Endothelial cell (in vitro differentiated cells): Measurements from ENCODE around the gene CARD9. TPM values are rescaled to one million over a fixed set of nuclear protein-coding genes. Genes with fewer than 3 reads are reported as not detected.

Experiments used
- DNase-seq: peaks from one replicate; pipeline ENCODE4 v3.0.0; 2021; ENCODE audit warnings: low spot score
- H3K27ac Mint-ChIP-seq: one replicate; pipeline ENCODE4 v1.8.0; 2021; ENCODE audit warnings: mixed read lengths, inconsistent platforms; ENCODE audit not compliant: unreplicated experiment
- H3K27me3 Mint-ChIP-seq: one replicate; pipeline ENCODE4 v1.8.0; 2021; ENCODE audit warnings: mild to moderate bottlenecking, moderate library complexity, mixed read lengths, inconsistent platforms; ENCODE audit not compliant: unreplicated experiment
- H3K36me3 Mint-ChIP-seq: one replicate; pipeline ENCODE4 v1.8.0; 2021; ENCODE audit warnings: mild to moderate bottlenecking, low read depth, mixed read lengths, inconsistent platforms; ENCODE audit not compliant: unreplicated experiment
- H3K4me1 Mint-ChIP-seq: one replicate; pipeline ENCODE4 v1.8.0; 2021; ENCODE audit warnings: mild to moderate bottlenecking, mixed read lengths, inconsistent platforms; ENCODE audit not compliant: unreplicated experiment
- H3K4me3 Mint-ChIP-seq: one replicate; pipeline ENCODE4 v1.8.0; 2021; ENCODE audit warnings: mild to moderate bottlenecking, mixed read lengths, inconsistent platforms; ENCODE audit not compliant: unreplicated experiment
- H3K9me3 Mint-ChIP-seq: one replicate; pipeline ENCODE4 v1.8.0; 2021; ENCODE audit warnings: mixed read lengths, inconsistent platforms; ENCODE audit not compliant: unreplicated experiment
- total RNA-seq: library from RNA; stranded (reverse); fragmentation: NEBNext Ultra II Directional; extraction: Animal tissue kit (Norgen Biotek cat#: 25700); gene quantifications from one replicate; pipeline ENCODE4 v1.2.1, GENCODE V29; 2021; ENCODE audit not compliant: unreplicated experiment
- TF ChIP-seq, protein P1 (sequence below): fragments of 200-600 bp; sonication (generic); IDR thresholded peaks from one replicate; pipeline ENCODE4 v1.5.0; 2021; ENCODE audit warnings: antibody characterized with exemption; ENCODE audit not compliant: unreplicated experiment

CARD9 gene
- total RNA-seq, 1 donor from 2014 or later, result 0.41 TPM

DNA sequence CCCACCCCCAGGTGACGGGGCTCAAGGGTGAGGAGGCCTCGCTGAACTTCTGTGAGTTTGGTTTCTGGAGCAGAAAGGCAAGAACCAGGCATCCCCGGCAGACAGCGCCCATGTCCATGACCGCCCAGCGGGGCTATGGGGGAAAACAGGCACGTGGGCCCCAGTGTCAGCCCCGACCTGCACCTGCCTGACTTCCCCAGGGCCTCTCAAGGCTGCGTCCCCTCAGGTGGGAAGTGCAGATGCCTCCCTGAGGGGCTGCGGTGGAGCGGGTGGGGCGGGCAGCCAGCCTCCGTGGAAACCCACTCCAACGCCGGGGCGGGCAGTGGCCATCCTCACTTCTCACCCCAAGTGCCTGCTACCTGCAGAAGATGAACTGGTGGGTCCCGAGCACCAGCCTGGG lies 6.9 kb upstream of the CARD9 start:
- DNase-seq, result no peak
- Mint-ChIP-seq H3K9me3 (no peaks in the 10 kb centered on the region), H3K27ac (no peak overlapping the region), H3K27me3 (peaks cover 1% of the 10 kb centered on the region), H3K4me3 (no peak overlapping the region), H3K4me1 (no peaks in the 10 kb centered on the region), H3K36me3 (peaks cover 17% of the 10 kb centered on the region)
- TF ChIP-seq, protein P1, sequence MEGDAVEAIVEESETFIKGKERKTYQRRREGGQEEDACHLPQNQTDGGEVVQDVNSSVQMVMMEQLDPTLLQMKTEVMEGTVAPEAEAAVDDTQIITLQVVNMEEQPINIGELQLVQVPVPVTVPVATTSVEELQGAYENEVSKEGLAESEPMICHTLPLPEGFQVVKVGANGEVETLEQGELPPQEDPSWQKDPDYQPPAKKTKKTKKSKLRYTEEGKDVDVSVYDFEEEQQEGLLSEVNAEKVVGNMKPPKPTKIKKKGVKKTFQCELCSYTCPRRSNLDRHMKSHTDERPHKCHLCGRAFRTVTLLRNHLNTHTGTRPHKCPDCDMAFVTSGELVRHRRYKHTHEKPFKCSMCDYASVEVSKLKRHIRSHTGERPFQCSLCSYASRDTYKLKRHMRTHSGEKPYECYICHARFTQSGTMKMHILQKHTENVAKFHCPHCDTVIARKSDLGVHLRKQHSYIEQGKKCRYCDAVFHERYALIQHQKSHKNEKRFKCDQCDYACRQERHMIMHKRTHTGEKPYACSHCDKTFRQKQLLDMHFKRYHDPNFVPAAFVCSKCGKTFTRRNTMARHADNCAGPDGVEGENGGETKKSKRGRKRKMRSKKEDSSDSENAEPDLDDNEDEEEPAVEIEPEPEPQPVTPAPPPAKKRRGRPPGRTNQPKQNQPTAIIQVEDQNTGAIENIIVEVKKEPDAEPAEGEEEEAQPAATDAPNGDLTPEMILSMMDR, result no peak

DNA sequence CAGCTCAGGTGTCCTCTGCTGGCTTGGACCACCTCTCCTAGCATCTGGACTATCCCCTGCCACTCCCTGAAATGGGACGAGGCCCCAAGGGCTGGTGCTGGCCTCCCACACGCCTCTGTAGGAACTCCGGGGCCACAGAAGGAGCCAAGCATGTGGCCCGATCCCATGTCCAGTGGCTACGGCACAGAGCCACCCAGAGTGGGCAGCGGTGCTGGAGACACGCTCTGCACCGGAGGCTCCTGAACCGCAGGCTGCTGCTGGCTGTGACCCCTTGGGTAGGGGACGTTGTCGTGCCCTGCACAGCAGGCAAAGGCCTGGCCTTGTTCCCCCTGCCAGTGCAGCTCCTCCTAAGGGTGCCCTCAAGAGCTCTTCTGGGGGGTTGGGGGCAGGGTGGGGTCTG lies 6.4 kb upstream of the CARD9 start:
- no peak overlapping the region for H3K27ac Mint-ChIP-seq
- H3K9me3 Mint-ChIP-seq, result no peaks in the 10 kb centered on the region
- TF ChIP-seq, protein P1, result no peak
- H3K4me1 Mint-ChIP-seq, result no peaks in the 10 kb centered on the region
- H3K4me3 Mint-ChIP-seq, result no peak overlapping the region
- no peak for DNase-seq
- peaks cover 3% of the 10 kb centered on the region for H3K27me3 Mint-ChIP-seq
- H3K36me3 Mint-ChIP-seq, result peaks cover 14% of the 10 kb centered on the region

DNA sequence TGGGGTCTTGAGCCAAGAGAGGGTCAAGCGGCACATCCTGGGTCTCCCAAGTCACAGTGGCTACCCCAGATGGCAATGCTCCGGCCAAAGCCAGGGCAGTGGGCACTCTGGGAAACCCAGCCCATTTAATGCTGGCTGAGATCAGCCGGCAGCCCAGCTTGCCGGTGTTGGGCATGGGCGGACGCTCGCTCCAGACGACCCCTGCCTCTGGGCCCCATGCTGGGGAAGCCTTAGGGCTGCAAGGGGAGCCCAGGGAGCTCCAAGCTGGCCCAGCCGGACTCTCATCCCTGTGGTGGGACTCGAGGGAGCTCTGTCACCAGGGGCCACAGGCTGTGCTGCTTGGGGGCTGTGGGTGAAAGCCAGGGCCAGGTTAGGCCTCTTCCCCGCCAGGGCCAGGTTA lies 5.9 kb upstream of the CARD9 start:
- TF ChIP-seq, protein P1, result no peak
- H3K4me3 Mint-ChIP-seq, result no peak overlapping the region
- no peaks in the 10 kb centered on the region for H3K4me1 Mint-ChIP-seq
- H3K36me3 Mint-ChIP-seq, result peaks cover 9% of the 10 kb centered on the region
- no peak for DNase-seq
- no peak overlapping the region for H3K27ac Mint-ChIP-seq
- H3K9me3 Mint-ChIP-seq, result no peaks in the 10 kb centered on the region
- H3K27me3 Mint-ChIP-seq, result peaks cover 6% of the 10 kb centered on the region

DNA sequence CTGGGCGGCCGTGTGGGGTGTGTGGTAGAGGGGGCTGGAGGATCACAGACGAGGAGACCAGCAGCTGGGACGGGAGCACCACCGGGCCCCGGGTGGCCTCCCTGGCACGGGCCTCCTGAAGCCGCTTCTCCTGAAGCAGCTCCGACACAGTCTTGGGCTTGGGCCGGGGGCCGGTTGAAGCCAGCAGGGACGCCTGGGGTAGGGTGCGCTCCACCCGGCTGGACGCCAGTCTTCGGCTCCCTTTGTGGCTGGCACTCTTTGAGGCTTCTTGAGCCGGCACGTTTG lies 5.5 kb upstream of the CARD9 start:
- peaks cover 4% of the 10 kb centered on the region for H3K36me3 Mint-ChIP-seq
- no peak for DNase-seq
- H3K4me3 Mint-ChIP-seq, result no peak overlapping the region
- H3K9me3 Mint-ChIP-seq, result no peaks in the 10 kb centered on the region
- H3K27ac Mint-ChIP-seq, result no peak overlapping the region
- TF ChIP-seq, protein P1, result no peak
- H3K4me1 Mint-ChIP-seq, result no peaks in the 10 kb centered on the region
- H3K27me3 Mint-ChIP-seq, result peaks cover 6% of the 10 kb centered on the region

DNA sequence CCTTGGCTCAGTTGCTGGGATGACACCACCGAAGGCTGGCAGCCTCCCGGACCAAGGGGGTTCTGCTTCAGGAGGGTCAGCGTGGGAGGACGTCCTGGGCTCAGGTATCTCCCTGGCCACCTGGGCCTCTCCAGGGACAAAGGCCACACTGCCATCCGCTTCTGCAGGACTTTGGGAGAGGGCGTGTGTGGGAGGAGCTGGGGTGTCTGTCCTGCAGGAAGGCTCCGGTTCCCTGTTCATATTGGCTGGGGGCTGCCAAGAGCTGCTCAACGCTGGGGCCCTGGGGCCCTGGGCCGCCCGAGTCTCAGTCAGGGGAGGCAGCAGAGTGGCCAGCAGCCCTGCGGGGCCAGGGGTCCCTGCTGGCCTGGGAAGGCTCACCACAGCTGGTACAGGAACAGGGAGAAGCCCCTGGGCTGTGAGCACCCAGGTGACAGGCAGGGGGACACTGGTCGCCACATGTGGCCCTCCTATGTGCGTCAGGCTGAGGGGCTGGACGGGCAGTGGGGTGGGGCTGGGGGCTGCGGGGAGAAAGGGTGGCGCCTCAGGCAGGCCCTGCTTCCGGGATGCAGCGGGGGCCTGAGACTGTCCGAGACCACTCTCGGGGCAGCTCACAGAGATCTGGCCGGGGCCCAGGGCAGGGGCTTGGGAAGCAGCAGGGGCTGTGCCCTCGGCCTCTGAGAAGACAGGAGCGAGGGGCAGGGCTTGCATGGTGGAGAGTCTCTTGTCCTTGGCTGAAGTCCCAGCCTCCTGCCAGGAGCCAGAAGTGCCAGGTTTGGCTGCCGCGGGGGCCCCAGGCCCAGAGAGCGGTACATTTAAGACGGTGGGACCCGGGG lies 4.9 kb upstream of the CARD9 start:
- Mint-ChIP-seq H3K27me3 (peaks cover 6% of the 10 kb centered on the region), H3K36me3 (peaks cover 3% of the 10 kb centered on the region), H3K27ac (no peak overlapping the region), H3K9me3 (no peaks in the 10 kb centered on the region), H3K4me1 (no peaks in the 10 kb centered on the region), H3K4me3 (no peak overlapping the region)
- TF ChIP-seq, protein P1, result no peak
- no peak for DNase-seq
